Ishikawa (cell line): ENCODE measurements around the gene TBCD.

Experiments
- TF ChIP-seq, protein P1 (sequence below): IDR thresholded peaks from 2 replicates; pipeline ENCODE4 v1.6.1; 2012
- TF ChIP-seq, protein P2 (sequence below): IDR thresholded peaks from 2 replicates; pipeline ENCODE4 v1.6.1; 2012; ENCODE audit warnings: low read depth, mild to moderate bottlenecking

DNA sequence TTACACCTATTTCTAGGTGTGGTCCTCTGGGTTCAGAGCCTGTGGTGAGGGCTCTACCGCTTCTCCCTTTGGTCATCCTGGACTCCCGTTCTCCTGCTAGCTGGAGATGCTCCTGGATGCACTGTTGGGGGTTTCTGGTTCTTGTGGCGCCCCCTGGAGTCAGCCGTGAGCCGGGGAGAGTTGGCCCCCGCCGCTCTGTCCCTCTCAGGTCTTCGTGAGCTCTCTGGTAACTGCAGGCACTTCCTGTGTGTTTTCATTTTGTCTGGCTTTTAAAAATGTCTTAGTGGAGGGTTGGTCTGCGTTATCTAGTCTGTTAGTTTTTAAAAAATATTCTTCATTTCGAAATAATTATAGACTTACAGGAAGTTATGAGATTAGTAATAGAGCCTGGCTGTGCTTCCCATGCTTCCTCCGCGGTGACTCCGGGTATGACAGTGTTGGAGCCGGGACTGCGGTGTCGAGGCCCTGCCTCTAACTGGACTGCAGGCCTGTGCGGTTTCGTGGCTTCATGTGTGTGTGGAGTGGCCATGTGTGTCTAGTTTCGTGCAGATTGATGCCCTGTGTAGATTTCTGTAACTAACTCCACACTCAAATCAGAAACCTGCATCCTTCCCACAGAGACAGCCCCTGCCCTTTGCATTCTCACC, 166.0 kb downstream of the TBCD start:
- TF ChIP-seq, protein P1, sequence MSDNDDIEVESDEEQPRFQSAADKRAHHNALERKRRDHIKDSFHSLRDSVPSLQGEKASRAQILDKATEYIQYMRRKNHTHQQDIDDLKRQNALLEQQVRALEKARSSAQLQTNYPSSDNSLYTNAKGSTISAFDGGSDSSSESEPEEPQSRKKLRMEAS: no peak
- TF ChIP-seq, protein P2, sequence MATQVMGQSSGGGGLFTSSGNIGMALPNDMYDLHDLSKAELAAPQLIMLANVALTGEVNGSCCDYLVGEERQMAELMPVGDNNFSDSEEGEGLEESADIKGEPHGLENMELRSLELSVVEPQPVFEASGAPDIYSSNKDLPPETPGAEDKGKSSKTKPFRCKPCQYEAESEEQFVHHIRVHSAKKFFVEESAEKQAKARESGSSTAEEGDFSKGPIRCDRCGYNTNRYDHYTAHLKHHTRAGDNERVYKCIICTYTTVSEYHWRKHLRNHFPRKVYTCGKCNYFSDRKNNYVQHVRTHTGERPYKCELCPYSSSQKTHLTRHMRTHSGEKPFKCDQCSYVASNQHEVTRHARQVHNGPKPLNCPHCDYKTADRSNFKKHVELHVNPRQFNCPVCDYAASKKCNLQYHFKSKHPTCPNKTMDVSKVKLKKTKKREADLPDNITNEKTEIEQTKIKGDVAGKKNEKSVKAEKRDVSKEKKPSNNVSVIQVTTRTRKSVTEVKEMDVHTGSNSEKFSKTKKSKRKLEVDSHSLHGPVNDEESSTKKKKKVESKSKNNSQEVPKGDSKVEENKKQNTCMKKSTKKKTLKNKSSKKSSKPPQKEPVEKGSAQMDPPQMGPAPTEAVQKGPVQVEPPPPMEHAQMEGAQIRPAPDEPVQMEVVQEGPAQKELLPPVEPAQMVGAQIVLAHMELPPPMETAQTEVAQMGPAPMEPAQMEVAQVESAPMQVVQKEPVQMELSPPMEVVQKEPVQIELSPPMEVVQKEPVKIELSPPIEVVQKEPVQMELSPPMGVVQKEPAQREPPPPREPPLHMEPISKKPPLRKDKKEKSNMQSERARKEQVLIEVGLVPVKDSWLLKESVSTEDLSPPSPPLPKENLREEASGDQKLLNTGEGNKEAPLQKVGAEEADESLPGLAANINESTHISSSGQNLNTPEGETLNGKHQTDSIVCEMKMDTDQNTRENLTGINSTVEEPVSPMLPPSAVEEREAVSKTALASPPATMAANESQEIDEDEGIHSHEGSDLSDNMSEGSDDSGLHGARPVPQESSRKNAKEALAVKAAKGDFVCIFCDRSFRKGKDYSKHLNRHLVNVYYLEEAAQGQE: no peak
